Lower leg skin (tissue), 3 donors: ENCODE data around the gene PLXNB3.
"Not testable (repeated sequence)": the region's sequence is repeated elsewhere in the genome, so short reads cannot be mapped to it uniquely, and the experiment has no call there.

Source experiments
- CTCF ChIP-seq, 3 donors: fragments of 450-650 bp; IDR thresholded peaks; one replicate each; pipeline ENCODE4 v1.5.1; 2016; ENCODE audit warnings: antibody characterized with exemption in 3 of 3, mild to moderate bottlenecking in 3 of 3, moderate library complexity in 2 of 3
- POLR2A ChIP-seq, 2 donors: fragments of 450-650 bp; IDR thresholded peaks; one replicate each; pipeline ENCODE4 v1.6.1; 2016 to 2017; ENCODE audit warnings: antibody characterized with exemption in 2 of 2, mild to moderate bottlenecking in 1 of 2, moderate library complexity in 1 of 2

GRCh38 chrX:153742796-153743467 is 21.1 kb upstream of the PLXNB3 start:
- TF ChIP-seq CTCF, POLR2A (IDR thresholded peaks at IDR 0.05): not testable (repeated sequence)
